ENCODE measurements around the gene FLOT2.
A peak's percentile ranks its signal among the peaks of the same experiment; 100 is the strongest.
"Not testable (repeated sequence)": the region's sequence is repeated elsewhere in the genome, so short reads cannot be mapped to it uniquely, and the experiment has no call there.

Gene FLOT2

GRCh38 chr17:28896884-28897768 lies at the start of gene FLOT2:
Gene FLOT2, minus strand, starts transcription at chr17:28897733. Its CDS starts 159 bp downstream, at chr17:28897574.
- peak; percentile 66 for DNase-seq

GRCh38 chr17:28946239-28946638 lies 48.7 kb upstream of the FLOT2 start:
- peak; percentile 24 for DNase-seq

GRCh38 chr17:28944862-28945741 lies 47.6 kb upstream of the FLOT2 start:
- DNase-seq, result no peak

- no peak for DNase-seq
These were observed 46.8 kb upstream of the FLOT2 start for GRCh38 chr17:28944343-28944742.

GRCh38 chr17:28942925-28943324 lies 45.4 kb upstream of the FLOT2 start:
- no peak for DNase-seq

- DNase-seq, result no peak
These were observed 43.7 kb upstream of the FLOT2 start for GRCh38 chr17:28941251-28941650.

GRCh38 chr17:28940675-28941074 lies 43.1 kb upstream of the FLOT2 start:
- no peak for DNase-seq

- no peak for DNase-seq
These were observed 42.6 kb upstream of the FLOT2 start for GRCh38 chr17:28940142-28940541.

GRCh38 chr17:28938552-28938951 lies 41.0 kb upstream of the FLOT2 start:
- DNase-seq, result no peak

GRCh38 chr17:28937044-28937729 lies 39.7 kb upstream of the FLOT2 start:
- no peak for DNase-seq

- no peak for DNase-seq
These were observed 38.4 kb upstream of the FLOT2 start for GRCh38 chr17:28935744-28936460.

GRCh38 chr17:28934508-28934907 lies 37.0 kb upstream of the FLOT2 start:
- DNase-seq, result not testable (repeated sequence)

- DNase-seq, result no peak
These were observed 32.3 kb upstream of the FLOT2 start for GRCh38 chr17:28929787-28930186.

- DNase-seq, result peak; percentile 69
These were observed 30.5 kb upstream of the FLOT2 start for GRCh38 chr17:28928061-28928460.

GRCh38 chr17:28926786-28927185 lies 29.3 kb upstream of the FLOT2 start:
- no peak for DNase-seq

- DNase-seq, result no peak
These were observed 28.8 kb upstream of the FLOT2 start for GRCh38 chr17:28926366-28926765.

GRCh38 chr17:28925912-28926365 lies 28.4 kb upstream of the FLOT2 start:
- peak; percentile 92 for DNase-seq

- no peak for DNase-seq
These were observed 22.7 kb upstream of the FLOT2 start for GRCh38 chr17:28920201-28920600.

- DNase-seq, result no peak
These were observed 20.8 kb upstream of the FLOT2 start for GRCh38 chr17:28918295-28918694.

GRCh38 chr17:28917465-28917864 lies 19.9 kb upstream of the FLOT2 start:
- DNase-seq, result no peak

GRCh38 chr17:28917029-28917428 lies 19.5 kb upstream of the FLOT2 start:
- no peak for DNase-seq

GRCh38 chr17:28916302-28916934 lies 18.9 kb upstream of the FLOT2 start:
- peak; percentile 69 for DNase-seq

Measured in CD4-positive, alpha-beta T cell treated with Interleukin-4 for 4 hours (primary cell).